ENCODE measurements around the gene OSBPL5.

DNA sequence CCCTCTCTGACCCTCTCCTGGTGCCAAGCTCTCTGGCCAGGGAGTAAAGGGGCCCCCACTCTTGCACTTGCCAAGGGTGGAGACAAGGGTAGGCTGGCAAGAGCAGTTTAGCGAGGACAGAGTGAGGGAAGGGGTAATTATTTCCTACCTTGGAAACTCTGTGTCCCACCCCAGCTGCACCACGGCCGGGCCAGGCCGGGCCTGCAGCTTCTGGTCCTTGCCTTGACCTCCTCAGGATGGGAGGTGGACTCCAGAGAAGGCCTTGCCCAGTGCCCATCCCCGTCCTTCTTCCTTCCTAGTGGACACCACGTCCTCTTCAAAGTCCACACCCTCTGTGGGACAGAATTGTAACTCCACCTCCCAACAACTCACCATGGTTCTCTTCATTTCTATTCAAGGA is 18.4 kb upstream of the OSBPL5 start:
- TF ChIP-seq SP1 (IDR thresholded peaks at IDR 0.05) (no peak), LEF1 (IDR thresholded peaks at IDR 0.05; ENCODE audit: borderline replicate concordance) (no peak), TARDBP (IDR thresholded peaks at IDR 0.05) (no peak), BHLHE40 (IDR thresholded peaks at IDR 0.05; ENCODE audit: borderline replicate concordance) (no peak), FOXM1 (IDR thresholded peaks at IDR 0.05; ENCODE audit: borderline replicate concordance) (no peak), FOXA1 (IDR thresholded peaks at IDR 0.05) (no peak), ZNF384 (IDR thresholded peaks at IDR 0.05) (no peak), CTBP1 (IDR thresholded peaks at IDR 0.05; ENCODE audit: borderline replicate concordance) (no peak), ELF4 (IDR thresholded peaks at IDR 0.05) (no peak), FOXK2 (IDR thresholded peaks at IDR 0.05) (no peak)
- TF ChIP-seq, protein P1, sequence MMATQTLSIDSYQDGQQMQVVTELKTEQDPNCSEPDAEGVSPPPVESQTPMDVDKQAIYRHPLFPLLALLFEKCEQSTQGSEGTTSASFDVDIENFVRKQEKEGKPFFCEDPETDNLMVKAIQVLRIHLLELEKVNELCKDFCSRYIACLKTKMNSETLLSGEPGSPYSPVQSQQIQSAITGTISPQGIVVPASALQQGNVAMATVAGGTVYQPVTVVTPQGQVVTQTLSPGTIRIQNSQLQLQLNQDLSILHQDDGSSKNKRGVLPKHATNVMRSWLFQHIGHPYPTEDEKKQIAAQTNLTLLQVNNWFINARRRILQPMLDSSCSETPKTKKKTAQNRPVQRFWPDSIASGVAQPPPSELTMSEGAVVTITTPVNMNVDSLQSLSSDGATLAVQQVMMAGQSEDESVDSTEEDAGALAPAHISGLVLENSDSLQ (IDR thresholded peaks at IDR 0.05) = no peak
